ENCODE measurements around the gene GPR4. TPM values are rescaled to one million over a fixed set of nuclear protein-coding genes. Genes with fewer than 3 reads are reported as not detected.

Gene GPR4
- total and polyA plus RNA-seq, 10 donors, result 0.33 to 5.6 (median 3.7) TPM

DNA sequence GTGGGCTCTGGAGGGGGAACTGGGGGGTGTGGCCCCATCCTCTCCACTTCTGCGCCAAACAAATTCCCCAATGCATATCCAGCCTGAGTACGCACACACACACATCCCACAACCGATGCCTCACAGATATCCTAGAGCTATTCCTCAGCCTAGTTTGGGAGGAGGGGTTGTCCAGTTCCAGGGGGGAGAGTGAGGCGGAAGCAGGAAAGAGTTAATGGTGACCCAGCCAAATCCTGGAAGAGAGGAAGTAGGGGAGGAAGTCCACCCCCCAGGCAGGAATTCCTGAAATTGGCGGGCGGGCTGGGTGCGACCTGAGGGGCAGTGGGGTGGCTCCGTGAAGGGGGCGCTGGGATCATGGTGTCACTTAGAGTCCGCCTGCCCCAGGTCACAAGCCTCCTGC, 897 bp downstream of the GPR4 start:
- Histone ChIP-seq H3K4me3 (peak overlapping the region in 6 of 8 donors; percentile 27 to 64 (median 35)), H3K9me3 (no peaks in the 10 kb centered on the region), H3K4me1 (peaks cover 6 to 65% (median 47%) of the 10 kb centered on the region in 6 donors), H3K27ac (peak overlapping the region in 4 of 8 donors; percentile 9 to 75 (median 40)), H3K36me3 (no peaks in the 10 kb centered on the region), H3K27me3 (replicated peaks in 1 of 7) (peaks cover 7 to 83% (median 44%) of the 10 kb centered on the region in 7 donors)
- TF ChIP-seq, protein P1, sequence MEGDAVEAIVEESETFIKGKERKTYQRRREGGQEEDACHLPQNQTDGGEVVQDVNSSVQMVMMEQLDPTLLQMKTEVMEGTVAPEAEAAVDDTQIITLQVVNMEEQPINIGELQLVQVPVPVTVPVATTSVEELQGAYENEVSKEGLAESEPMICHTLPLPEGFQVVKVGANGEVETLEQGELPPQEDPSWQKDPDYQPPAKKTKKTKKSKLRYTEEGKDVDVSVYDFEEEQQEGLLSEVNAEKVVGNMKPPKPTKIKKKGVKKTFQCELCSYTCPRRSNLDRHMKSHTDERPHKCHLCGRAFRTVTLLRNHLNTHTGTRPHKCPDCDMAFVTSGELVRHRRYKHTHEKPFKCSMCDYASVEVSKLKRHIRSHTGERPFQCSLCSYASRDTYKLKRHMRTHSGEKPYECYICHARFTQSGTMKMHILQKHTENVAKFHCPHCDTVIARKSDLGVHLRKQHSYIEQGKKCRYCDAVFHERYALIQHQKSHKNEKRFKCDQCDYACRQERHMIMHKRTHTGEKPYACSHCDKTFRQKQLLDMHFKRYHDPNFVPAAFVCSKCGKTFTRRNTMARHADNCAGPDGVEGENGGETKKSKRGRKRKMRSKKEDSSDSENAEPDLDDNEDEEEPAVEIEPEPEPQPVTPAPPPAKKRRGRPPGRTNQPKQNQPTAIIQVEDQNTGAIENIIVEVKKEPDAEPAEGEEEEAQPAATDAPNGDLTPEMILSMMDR (IDR thresholded peaks at IDR 0.05 in 8 of 11, conservative IDR thresholded peaks at IDR 0.05 in 3 of 11), result no peak
- TF ChIP-seq POLR2AphosphoS5 (IDR thresholded peaks at IDR 0.05) (no peak), POLR2A (IDR thresholded peaks at IDR 0.05) (no peak)
- DNase-seq, result no peak
- intact Hi-C loops (cut with DNase I; ENCODE audit: low total_unique reads), result no loop called here
- WGBS, 5 donors, result 24 to 27% (median 26%) methylated on average over 10 of the region's 10 CpGs

DNA sequence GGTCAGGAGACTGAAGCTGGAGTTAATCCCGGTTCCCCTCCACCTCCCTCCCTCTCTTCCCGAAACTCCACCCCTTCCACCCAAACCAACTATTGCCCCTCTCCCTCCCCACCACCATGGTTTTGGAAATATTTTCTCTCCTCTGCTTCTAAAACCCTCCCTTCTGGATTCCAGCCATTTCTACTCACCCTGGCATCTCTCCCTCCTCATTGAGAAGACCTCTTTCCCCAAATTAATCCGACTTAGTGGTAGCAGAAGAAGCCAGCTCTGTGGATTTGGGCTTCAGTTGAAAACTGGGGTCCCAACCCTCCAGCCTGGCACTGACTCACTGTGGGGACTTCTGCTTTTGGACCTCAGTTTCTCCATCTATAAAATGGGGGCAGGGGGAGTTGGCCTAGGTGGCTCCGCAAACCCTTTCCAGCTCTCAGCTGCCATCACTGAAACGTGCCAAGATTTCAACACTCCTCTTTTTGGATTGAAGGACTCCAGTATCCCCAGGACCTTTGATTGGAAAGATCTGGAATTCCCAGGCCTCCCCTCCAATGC, 1.6 kb downstream of the GPR4 start:
- H3K27me3 ChIP-seq (replicated peaks in 1 of 7), result peaks cover 7 to 89% (median 44%) of the 10 kb centered on the region in 7 donors
- intact Hi-C loops (cut with DNase I; ENCODE audit: low total_unique reads), result no loop called here
- H3K36me3 ChIP-seq, result no peaks in the 10 kb centered on the region
- H3K4me3 ChIP-seq, result peak overlapping the region in 3 of 8 donors; percentile 33 to 64 (median 37)
- H3K4me1 ChIP-seq, result peaks cover 6 to 65% (median 47%) of the 10 kb centered on the region in 6 donors
- no peaks in the 10 kb centered on the region for H3K9me3 ChIP-seq
- peak overlapping the region in 1 of 8 donors; percentile 75 for H3K27ac ChIP-seq
- TF ChIP-seq POLR2A (IDR thresholded peaks at IDR 0.05) (no peak), POLR2AphosphoS5 (IDR thresholded peaks at IDR 0.05) (no peak)
- TF ChIP-seq, protein P1 (IDR thresholded peaks at IDR 0.05 in 8 of 11, conservative IDR thresholded peaks at IDR 0.05 in 3 of 11), result no peak
- WGBS, 5 donors, result 53 to 64% (median 61%) methylated on average over 5 of the region's 5 CpGs
- no peak for DNase-seq

DNA sequence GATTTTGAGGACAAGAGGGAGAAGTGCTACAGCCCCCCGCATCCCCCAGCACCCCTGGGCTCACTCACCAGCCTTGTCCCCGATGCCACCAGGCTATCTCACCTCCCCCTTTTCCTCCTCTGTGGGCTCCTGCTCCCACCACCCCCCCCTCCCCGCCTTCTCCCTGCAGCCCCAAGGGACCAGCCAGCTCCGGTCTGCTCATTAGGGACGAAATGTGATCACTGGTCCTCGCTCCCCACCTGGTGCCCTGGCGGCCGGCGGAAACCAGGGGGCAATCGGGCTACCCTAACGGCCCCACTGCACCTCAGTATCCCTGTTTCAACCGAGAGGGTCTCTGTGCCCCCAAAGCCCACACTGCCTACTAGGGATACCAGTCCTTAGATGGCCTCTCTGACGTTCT, 2.7 kb downstream of the GPR4 start:
- TF ChIP-seq, protein P1 (IDR thresholded peaks at IDR 0.05 in 8 of 11, conservative IDR thresholded peaks at IDR 0.05 in 3 of 11), result no peak
- no peak for TF ChIP-seq POLR2AphosphoS5 (IDR thresholded peaks at IDR 0.05)
- no peak for TF ChIP-seq POLR2A (IDR thresholded peaks at IDR 0.05)
- WGBS, 5 donors, result 19 to 28% (median 21%) methylated on average over 13 of the region's 13 CpGs
- H3K36me3 ChIP-seq, result no peaks in the 10 kb centered on the region
- intact Hi-C loops (cut with DNase I; ENCODE audit: low total_unique reads), result no loop called here
- H3K4me1 ChIP-seq, result peaks cover 6 to 65% (median 47%) of the 10 kb centered on the region in 6 donors
- no peaks in the 10 kb centered on the region for H3K9me3 ChIP-seq
- H3K27me3 ChIP-seq (replicated peaks in 1 of 7), result peaks cover 7 to 97% (median 44%) of the 10 kb centered on the region in 7 donors
- no peak for DNase-seq
- peak overlapping the region in 2 of 8 donors; percentile 55 to 75 for H3K27ac ChIP-seq
- H3K4me3 ChIP-seq, result no peak overlapping the region

DNA sequence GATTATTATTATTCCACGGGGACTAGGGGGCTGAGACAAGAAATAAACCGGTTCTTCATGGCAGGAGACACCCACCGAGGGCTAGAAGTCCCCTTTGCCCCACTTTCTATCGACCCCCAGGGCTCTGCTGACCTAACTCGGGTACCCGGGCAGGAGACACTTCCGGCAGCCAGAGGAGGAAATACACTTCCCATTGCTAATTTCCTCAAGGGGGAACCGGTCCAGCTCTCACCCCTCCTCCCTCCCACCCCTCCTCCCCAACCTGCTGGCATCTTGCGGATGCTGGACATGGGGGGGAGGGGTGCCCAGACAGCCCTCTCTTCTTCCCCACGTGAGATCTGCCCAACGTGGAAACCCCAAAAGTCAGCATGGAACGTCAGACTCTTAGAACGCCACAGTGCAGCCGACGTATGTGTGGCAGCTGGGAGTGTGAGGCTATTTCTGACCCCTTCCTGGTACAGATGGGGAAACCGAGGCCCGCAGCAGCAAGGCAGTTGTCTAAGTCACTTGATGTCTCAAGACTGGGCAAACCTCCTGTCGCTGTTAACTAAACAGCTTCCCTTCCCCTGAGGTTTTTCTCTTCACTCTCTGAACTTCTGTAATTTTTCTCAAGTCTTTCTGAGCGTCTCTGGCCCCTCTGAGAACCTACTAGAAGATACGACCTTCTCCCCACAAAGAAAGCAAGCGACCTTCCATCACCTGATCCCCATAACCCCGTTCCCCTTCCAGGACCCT, 3.6 kb downstream of the GPR4 start:
- peak overlapping the region in 3 of 8 donors; percentile 1 to 49 (median 8) for H3K4me3 ChIP-seq
- H3K27me3 ChIP-seq (replicated peaks in 1 of 7), result peaks cover 7 to 92% (median 44%) of the 10 kb centered on the region in 7 donors
- no peak for DNase-seq
- peak overlapping the region in 6 of 8 donors; percentile 3 to 75 (median 48) for H3K27ac ChIP-seq
- intact Hi-C loops (cut with DNase I; ENCODE audit: low total_unique reads), result no loop called here
- H3K4me1 ChIP-seq, result peaks cover 6 to 65% (median 47%) of the 10 kb centered on the region in 6 donors
- H3K36me3 ChIP-seq, result no peaks in the 10 kb centered on the region
- H3K9me3 ChIP-seq, result no peaks in the 10 kb centered on the region
- TF ChIP-seq POLR2AphosphoS5 (IDR thresholded peaks at IDR 0.05), result no peak
- TF ChIP-seq POLR2A (IDR thresholded peaks at IDR 0.05), result no peak
- TF ChIP-seq, protein P1 (IDR thresholded peaks at IDR 0.05 in 8 of 11, conservative IDR thresholded peaks at IDR 0.05 in 3 of 11), result no peak
- 1 to 4% (median 3%) methylated on average over 20 to 22 of the region's 22 CpGs for WGBS, 5 donors
